H1 (cell line): ENCODE results near the gene DENND2D.

Experiments
- BRCA1 ChIP-seq: IDR thresholded peaks from 2 replicates; pipeline ENCODE4 v1.6.1; 2012; ENCODE audit warnings: low read depth, low read length, improper control_type of control experiment
- CREB1 ChIP-seq: IDR thresholded peaks from 2 replicates; pipeline ENCODE4 v1.6.1; 2012; ENCODE audit warnings: inconsistent platforms
- CTCF ChIP-seq, 3 experiments: IDR thresholded peaks; 1 replicate in 2 of 3; 2 replicates in 1 of 3; pipeline versions ENCODE4 v1.5.1 to v1.6.1; 2011; ENCODE audit warnings: low read length in 3 of 3, mild to moderate bottlenecking in 3 of 3, inconsistent platforms in 2 of 3, low read depth in 1 of 3, moderate library complexity in 1 of 3; ENCODE audit not compliant: insufficient read depth in 1 of 3; ENCODE audit errors: control extremely low read depth in 1 of 3
- EP300 ChIP-seq, 2 experiments: IDR thresholded peaks; 1 replicate in 1 of 2; 2 replicates in 1 of 2; pipeline ENCODE4 v1.6.1; 2011 to 2012; ENCODE audit warnings: low read depth in 2 of 2, low read length in 2 of 2, mild to moderate bottlenecking in 2 of 2, borderline replicate concordance in 1 of 2, inconsistent platforms in 1 of 2, moderate library complexity in 1 of 2
- GTF2F1 ChIP-seq: IDR thresholded peaks from 2 replicates; pipeline ENCODE4 v1.6.1; 2012; ENCODE audit warnings: low read depth, low read length, improper control_type of control experiment, borderline replicate concordance
- HDAC2 ChIP-seq, 2 experiments: fragments of 300-600 bp in 1 of 2; sonication (generic) in 1 of 2; IDR thresholded peaks; 2 replicates each; pipeline ENCODE4 v1.6.1; 2011 to 2012; ENCODE audit warnings: low read depth in 2 of 2, low read length in 2 of 2, mild to moderate bottlenecking in 2 of 2, moderate library complexity in 2 of 2, borderline replicate concordance in 1 of 2, inconsistent platforms in 1 of 2
- JUN ChIP-seq: IDR thresholded peaks from 2 replicates; pipeline ENCODE4 v1.6.1; 2011; ENCODE audit warnings: low read depth, mild to moderate bottlenecking, improper control_type of control experiment, low read length
- KDM4A ChIP-seq: IDR thresholded peaks from one replicate; pipeline ENCODE4 v1.7.1; 2012; ENCODE audit warnings: low read depth, mild to moderate bottlenecking, moderate library complexity, low read length, inconsistent platforms; ENCODE audit not compliant: severe bottlenecking
- POLR2A ChIP-seq, 2 experiments: IDR thresholded peaks; 1 replicate in 1 of 2; 2 replicates in 1 of 2; pipeline ENCODE4 v1.6.1; 2011; ENCODE audit warnings: low read depth in 2 of 2, low read length in 2 of 2, mild to moderate bottlenecking in 2 of 2; ENCODE audit errors: control extremely low read depth in 1 of 2
- RFX5 ChIP-seq: IDR thresholded peaks from 2 replicates; pipeline ENCODE4 v1.6.1; 2011; ENCODE audit warnings: low read depth, low read length, improper control_type of control experiment, borderline replicate concordance
- TCF12 ChIP-seq: IDR thresholded peaks from 2 replicates; pipeline ENCODE4 v1.6.1; 2011; ENCODE audit warnings: low read depth, mild to moderate bottlenecking, low read length
- USF2 ChIP-seq: IDR thresholded peaks from 2 replicates; pipeline ENCODE4 v1.6.1; 2011; ENCODE audit warnings: low read length, improper control_type of control experiment
- YY1 ChIP-seq: IDR thresholded peaks from 2 replicates; pipeline ENCODE4 v1.6.1; 2011; ENCODE audit warnings: low read depth, mild to moderate bottlenecking, low read length
- TF ChIP-seq, protein P1 (sequence below): fragments of 300-600 bp; sonication (generic); IDR thresholded peaks from 2 replicates; pipeline ENCODE4 v1.7.1; 2012; ENCODE audit warnings: low read length, moderate library complexity, mild to moderate bottlenecking, inconsistent platforms; ENCODE audit not compliant: insufficient replicate concordance

DNA sequence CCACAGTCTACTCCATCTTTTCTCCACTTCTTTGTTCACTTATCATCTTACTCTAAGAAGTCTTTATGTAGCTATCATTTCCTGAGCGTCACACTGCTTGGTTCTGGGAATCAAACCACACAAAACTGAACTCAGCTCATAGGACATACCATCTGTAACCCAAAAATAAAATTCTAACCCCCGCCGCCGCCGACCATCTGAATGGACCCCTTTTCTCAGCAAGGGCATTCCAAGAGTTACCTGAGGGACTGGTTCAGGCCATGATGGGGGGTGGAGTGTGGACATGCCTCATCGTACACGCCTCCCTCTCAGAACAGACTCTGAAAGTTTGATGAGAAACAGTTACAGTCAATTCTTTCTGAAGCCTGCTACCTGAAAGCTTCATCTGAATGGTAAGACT is 14.4 kb upstream of the DENND2D start:
- TF ChIP-seq JUN = no peak
- TF ChIP-seq POLR2A (IDR thresholded peaks at IDR 0.05; ENCODE audit: control extremely low read depth in 1 of 2, low read depth in 2 of 2, low read length in 2 of 2) = no peak
- TF ChIP-seq CTCF (IDR thresholded peaks at IDR 0.05; ENCODE audit: control extremely low read depth in 1 of 3, insufficient read depth in 1 of 3, low read depth in 1 of 3, low read length in 3 of 3) = no peak
- TF ChIP-seq BRCA1 = no peak
- no peak for TF ChIP-seq GTF2F1
- TF ChIP-seq HDAC2 (IDR thresholded peaks at IDR 0.05; ENCODE audit: borderline replicate concordance in 1 of 2, low read depth in 2 of 2, low read length in 2 of 2) = no peak
- TF ChIP-seq YY1 = no peak
- TF ChIP-seq, protein P1, sequence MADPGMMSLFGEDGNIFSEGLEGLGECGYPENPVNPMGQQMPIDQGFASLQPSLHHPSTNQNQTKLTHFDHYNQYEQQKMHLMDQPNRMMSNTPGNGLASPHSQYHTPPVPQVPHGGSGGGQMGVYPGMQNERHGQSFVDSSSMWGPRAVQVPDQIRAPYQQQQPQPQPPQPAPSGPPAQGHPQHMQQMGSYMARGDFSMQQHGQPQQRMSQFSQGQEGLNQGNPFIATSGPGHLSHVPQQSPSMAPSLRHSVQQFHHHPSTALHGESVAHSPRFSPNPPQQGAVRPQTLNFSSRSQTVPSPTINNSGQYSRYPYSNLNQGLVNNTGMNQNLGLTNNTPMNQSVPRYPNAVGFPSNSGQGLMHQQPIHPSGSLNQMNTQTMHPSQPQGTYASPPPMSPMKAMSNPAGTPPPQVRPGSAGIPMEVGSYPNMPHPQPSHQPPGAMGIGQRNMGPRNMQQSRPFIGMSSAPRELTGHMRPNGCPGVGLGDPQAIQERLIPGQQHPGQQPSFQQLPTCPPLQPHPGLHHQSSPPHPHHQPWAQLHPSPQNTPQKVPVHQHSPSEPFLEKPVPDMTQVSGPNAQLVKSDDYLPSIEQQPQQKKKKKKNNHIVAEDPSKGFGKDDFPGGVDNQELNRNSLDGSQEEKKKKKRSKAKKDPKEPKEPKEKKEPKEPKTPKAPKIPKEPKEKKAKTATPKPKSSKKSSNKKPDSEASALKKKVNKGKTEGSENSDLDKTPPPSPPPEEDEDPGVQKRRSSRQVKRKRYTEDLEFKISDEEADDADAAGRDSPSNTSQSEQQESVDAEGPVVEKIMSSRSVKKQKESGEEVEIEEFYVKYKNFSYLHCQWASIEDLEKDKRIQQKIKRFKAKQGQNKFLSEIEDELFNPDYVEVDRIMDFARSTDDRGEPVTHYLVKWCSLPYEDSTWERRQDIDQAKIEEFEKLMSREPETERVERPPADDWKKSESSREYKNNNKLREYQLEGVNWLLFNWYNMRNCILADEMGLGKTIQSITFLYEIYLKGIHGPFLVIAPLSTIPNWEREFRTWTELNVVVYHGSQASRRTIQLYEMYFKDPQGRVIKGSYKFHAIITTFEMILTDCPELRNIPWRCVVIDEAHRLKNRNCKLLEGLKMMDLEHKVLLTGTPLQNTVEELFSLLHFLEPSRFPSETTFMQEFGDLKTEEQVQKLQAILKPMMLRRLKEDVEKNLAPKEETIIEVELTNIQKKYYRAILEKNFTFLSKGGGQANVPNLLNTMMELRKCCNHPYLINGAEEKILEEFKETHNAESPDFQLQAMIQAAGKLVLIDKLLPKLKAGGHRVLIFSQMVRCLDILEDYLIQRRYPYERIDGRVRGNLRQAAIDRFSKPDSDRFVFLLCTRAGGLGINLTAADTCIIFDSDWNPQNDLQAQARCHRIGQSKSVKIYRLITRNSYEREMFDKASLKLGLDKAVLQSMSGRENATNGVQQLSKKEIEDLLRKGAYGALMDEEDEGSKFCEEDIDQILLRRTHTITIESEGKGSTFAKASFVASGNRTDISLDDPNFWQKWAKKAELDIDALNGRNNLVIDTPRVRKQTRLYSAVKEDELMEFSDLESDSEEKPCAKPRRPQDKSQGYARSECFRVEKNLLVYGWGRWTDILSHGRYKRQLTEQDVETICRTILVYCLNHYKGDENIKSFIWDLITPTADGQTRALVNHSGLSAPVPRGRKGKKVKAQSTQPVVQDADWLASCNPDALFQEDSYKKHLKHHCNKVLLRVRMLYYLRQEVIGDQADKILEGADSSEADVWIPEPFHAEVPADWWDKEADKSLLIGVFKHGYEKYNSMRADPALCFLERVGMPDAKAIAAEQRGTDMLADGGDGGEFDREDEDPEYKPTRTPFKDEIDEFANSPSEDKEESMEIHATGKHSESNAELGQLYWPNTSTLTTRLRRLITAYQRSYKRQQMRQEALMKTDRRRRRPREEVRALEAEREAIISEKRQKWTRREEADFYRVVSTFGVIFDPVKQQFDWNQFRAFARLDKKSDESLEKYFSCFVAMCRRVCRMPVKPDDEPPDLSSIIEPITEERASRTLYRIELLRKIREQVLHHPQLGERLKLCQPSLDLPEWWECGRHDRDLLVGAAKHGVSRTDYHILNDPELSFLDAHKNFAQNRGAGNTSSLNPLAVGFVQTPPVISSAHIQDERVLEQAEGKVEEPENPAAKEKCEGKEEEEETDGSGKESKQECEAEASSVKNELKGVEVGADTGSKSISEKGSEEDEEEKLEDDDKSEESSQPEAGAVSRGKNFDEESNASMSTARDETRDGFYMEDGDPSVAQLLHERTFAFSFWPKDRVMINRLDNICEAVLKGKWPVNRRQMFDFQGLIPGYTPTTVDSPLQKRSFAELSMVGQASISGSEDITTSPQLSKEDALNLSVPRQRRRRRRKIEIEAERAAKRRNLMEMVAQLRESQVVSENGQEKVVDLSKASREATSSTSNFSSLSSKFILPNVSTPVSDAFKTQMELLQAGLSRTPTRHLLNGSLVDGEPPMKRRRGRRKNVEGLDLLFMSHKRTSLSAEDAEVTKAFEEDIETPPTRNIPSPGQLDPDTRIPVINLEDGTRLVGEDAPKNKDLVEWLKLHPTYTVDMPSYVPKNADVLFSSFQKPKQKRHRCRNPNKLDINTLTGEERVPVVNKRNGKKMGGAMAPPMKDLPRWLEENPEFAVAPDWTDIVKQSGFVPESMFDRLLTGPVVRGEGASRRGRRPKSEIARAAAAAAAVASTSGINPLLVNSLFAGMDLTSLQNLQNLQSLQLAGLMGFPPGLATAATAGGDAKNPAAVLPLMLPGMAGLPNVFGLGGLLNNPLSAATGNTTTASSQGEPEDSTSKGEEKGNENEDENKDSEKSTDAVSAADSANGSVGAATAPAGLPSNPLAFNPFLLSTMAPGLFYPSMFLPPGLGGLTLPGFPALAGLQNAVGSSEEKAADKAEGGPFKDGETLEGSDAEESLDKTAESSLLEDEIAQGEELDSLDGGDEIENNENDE = no peak
- TF ChIP-seq USF2 = no peak
- no peak for TF ChIP-seq CREB1
- no peak for TF ChIP-seq EP300 (IDR thresholded peaks at IDR 0.05; ENCODE audit: borderline replicate concordance in 1 of 2, low read depth in 2 of 2, low read length in 2 of 2)
- no peak for TF ChIP-seq KDM4A
- no peak for TF ChIP-seq RFX5
- TF ChIP-seq TCF12 = no peak
